ENCODE data around the gene CPO. TPM values are rescaled to one million over a fixed set of nuclear protein-coding genes. Genes with fewer than 3 reads are reported as not detected.

The CPO gene
- total RNA-seq, 4 donors from 2014 or later, result 0.39 to 2.2 (median 0.63) TPM; not detected in 1

GRCh38 chr2:206989311-206989710, 50.0 kb downstream of the CPO start:
- TF ChIP-seq POLR2A (IDR thresholded peaks at IDR 0.05), result no peak
- TF ChIP-seq, protein P1, sequence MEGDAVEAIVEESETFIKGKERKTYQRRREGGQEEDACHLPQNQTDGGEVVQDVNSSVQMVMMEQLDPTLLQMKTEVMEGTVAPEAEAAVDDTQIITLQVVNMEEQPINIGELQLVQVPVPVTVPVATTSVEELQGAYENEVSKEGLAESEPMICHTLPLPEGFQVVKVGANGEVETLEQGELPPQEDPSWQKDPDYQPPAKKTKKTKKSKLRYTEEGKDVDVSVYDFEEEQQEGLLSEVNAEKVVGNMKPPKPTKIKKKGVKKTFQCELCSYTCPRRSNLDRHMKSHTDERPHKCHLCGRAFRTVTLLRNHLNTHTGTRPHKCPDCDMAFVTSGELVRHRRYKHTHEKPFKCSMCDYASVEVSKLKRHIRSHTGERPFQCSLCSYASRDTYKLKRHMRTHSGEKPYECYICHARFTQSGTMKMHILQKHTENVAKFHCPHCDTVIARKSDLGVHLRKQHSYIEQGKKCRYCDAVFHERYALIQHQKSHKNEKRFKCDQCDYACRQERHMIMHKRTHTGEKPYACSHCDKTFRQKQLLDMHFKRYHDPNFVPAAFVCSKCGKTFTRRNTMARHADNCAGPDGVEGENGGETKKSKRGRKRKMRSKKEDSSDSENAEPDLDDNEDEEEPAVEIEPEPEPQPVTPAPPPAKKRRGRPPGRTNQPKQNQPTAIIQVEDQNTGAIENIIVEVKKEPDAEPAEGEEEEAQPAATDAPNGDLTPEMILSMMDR (IDR thresholded peaks at IDR 0.05), result peak in 4 of 5 experiments; percentile 30 to 47 (median 42)
- TF ChIP-seq EP300 (IDR thresholded peaks at IDR 0.05), result no peak
- 53 to 56% methylated on average over 6 of the region's 6 CpGs for WGBS, 2 donors
- Histone ChIP-seq H3K27ac (no peak overlapping the region), H3K9me3 (no peaks in the 10 kb centered on the region), H3K36me3 (no peaks in the 10 kb centered on the region), H3K27me3 (no peaks in the 10 kb centered on the region), H3K4me1 (peaks cover 0 to 6% (median 0%) of the 10 kb centered on the region in 4 donors), H3K4me3 (no peak overlapping the region)
- DNase-seq (ENCODE audit: low spot score in 2 of 2), result no peak

GRCh38 chr2:206990360-206990759, 51.0 kb downstream of the CPO start:
- no peaks in the 10 kb centered on the region for H3K9me3 ChIP-seq
- 22 to 26% methylated on average over 4 of the region's 4 CpGs for WGBS, 2 donors
- no peak overlapping the region for H3K27ac ChIP-seq
- H3K27me3 ChIP-seq, result no peaks in the 10 kb centered on the region
- H3K4me1 ChIP-seq, result peaks cover 0 to 6% (median 0%) of the 10 kb centered on the region in 4 donors
- no peak overlapping the region for H3K4me3 ChIP-seq
- H3K36me3 ChIP-seq, result no peaks in the 10 kb centered on the region
- TF ChIP-seq POLR2A (IDR thresholded peaks at IDR 0.05) (no peak), EP300 (IDR thresholded peaks at IDR 0.05) (no peak)
- TF ChIP-seq, protein P1 (IDR thresholded peaks at IDR 0.05), result no peak
- DNase-seq (ENCODE audit: low spot score in 2 of 2), result no peak

GRCh38 chr2:206991070-206991469, 51.8 kb downstream of the CPO start:
- TF ChIP-seq POLR2A (IDR thresholded peaks at IDR 0.05) (no peak), EP300 (IDR thresholded peaks at IDR 0.05) (no peak)
- TF ChIP-seq, protein P1 (IDR thresholded peaks at IDR 0.05), result no peak
- no peaks in the 10 kb centered on the region for H3K9me3 ChIP-seq
- no peak for DNase-seq (ENCODE audit: low spot score in 2 of 2)
- H3K27ac ChIP-seq, result no peak overlapping the region
- WGBS, 2 donors, result 76 to 78% methylated on average over 2 of the region's 2 CpGs
- no peak overlapping the region for H3K4me3 ChIP-seq
- peaks cover 0 to 6% (median 0%) of the 10 kb centered on the region in 4 donors for H3K4me1 ChIP-seq
- H3K36me3 ChIP-seq, result no peaks in the 10 kb centered on the region
- H3K27me3 ChIP-seq, result no peaks in the 10 kb centered on the region

DNA sequence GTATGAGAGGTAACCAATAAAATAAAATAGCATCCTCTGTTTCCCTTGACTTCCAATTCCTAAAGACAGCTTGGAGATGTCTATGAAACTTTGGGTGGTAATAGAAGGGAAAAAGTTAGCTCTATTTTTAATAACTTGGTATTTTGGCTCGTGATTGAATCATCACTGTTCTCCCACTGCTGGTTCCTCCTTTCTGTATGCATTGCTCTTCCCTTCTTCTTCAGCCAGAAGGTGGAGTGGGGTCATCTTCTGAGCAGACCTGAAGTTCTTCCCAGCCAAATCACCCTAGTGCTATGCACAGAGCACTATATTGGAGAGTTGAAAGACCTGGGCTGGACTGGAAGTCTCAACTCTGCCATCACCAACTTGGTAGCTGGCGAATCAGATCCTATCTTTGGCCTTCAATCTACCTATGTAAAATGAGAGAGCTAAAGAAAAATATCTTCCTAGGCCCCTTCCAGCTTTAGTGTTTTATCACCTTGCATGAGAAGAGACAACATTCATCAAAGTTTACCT, 54.1 kb downstream of the CPO start:
- TF ChIP-seq, protein P1 (IDR thresholded peaks at IDR 0.05), result no peak
- TF ChIP-seq POLR2A (IDR thresholded peaks at IDR 0.05) (no peak), EP300 (IDR thresholded peaks at IDR 0.05) (no peak)
- Histone ChIP-seq H3K27me3 (no peaks in the 10 kb centered on the region), H3K4me3 (no peak overlapping the region), H3K9me3 (peaks cover 0 to 12% (median 3%) of the 10 kb centered on the region in 4 donors), H3K36me3 (no peaks in the 10 kb centered on the region), H3K27ac (no peak overlapping the region), H3K4me1 (peaks cover 0 to 6% (median 0%) of the 10 kb centered on the region in 4 donors)
- 79 to 80% methylated on average over 2 of the region's 2 CpGs for WGBS, 2 donors
- no peak for DNase-seq (ENCODE audit: low spot score in 2 of 2)

DNA sequence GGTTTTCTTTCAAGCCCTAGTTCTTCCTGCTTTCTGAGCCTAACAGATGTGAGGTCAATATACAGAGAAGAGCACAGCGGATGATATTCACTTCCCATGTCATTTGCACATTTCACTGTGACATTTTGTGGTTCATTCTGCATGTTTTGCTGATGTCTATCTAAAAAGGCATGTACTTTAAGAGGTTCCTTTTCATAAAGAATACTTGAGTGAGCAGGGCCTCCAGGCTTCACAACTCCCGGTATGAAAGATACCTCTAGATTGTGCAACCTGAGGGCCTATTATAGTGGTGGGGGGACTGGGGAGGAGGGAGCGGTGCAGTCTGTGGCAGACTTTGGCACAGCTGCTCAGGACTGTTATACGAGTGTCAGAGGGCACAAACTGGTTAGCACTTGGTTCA, 54.6 kb downstream of the CPO start:
- Histone ChIP-seq H3K27me3 (no peaks in the 10 kb centered on the region), H3K4me3 (no peak overlapping the region), H3K36me3 (no peaks in the 10 kb centered on the region), H3K9me3 (peaks cover 0 to 12% (median 3%) of the 10 kb centered on the region in 4 donors), H3K27ac (no peak overlapping the region), H3K4me1 (peaks cover 0 to 6% (median 0%) of the 10 kb centered on the region in 4 donors)
- TF ChIP-seq, protein P1 (IDR thresholded peaks at IDR 0.05), result no peak
- TF ChIP-seq POLR2A (IDR thresholded peaks at IDR 0.05) (no peak), EP300 (IDR thresholded peaks at IDR 0.05) (no peak)
- WGBS, 2 donors, result 41 to 53% methylated on average over 4 of the region's 4 CpGs
- DNase-seq (ENCODE audit: low spot score in 2 of 2), result no peak

Measured in tibial nerve (tissue), 4 donors.